Ascending aorta (tissue), 2 donors: ENCODE measurements around the gene AGBL3. TPM values are rescaled to one million over a fixed set of nuclear protein-coding genes. Genes with fewer than 3 reads are reported as not detected.

Experiments
- DNase-seq, 2 donors: peaks; one replicate each; pipeline ENCODE4 v3.0.0-alpha.2; 2019; ENCODE audit warnings: low spot score in 2 of 2
- H3K27ac ChIP-seq, 2 donors: fragments of 200-600 bp; sonication (generic); one replicate each; pipeline ENCODE4 v1.5.1; 2016 to 2017; ENCODE audit warnings: mild to moderate bottlenecking in 1 of 2
- H3K27me3 ChIP-seq: fragments of 200-600 bp; sonication (generic); one replicate; pipeline ENCODE4 v1.5.1; 2017
- H3K36me3 ChIP-seq, 2 donors: fragments of 200-600 bp; sonication (generic); one replicate each; pipeline ENCODE4 v1.5.1; 2016
- H3K4me1 ChIP-seq, 2 donors: fragments of 200-600 bp; sonication (generic); one replicate each; pipeline ENCODE4 v1.5.1; 2016 to 2017; ENCODE audit warnings: mild to moderate bottlenecking in 1 of 2
- H3K4me3 ChIP-seq, 2 donors: fragments of 200-600 bp; sonication (generic); one replicate each; pipeline ENCODE4 v1.5.1; 2016 to 2017; ENCODE audit warnings: mild to moderate bottlenecking in 1 of 2
- H3K9me3 ChIP-seq, 2 donors: fragments of 200-600 bp; sonication (generic); one replicate each; pipeline ENCODE4 v1.5.1; 2016
- CTCF ChIP-seq, 3 experiments: fragments of 200-600 bp in 2 of 3; fragments of 450-650 bp in 1 of 3; sonication (generic) in 2 of 3; IDR thresholded peaks; one replicate each; pipeline ENCODE4 v1.5.1; 2016 to 2019; ENCODE audit warnings: antibody characterized with exemption in 3 of 3, mild to moderate bottlenecking in 1 of 3, moderate library complexity in 1 of 3
- intact Hi-C: fragments of 100-400 bp; cut with DNase I; formaldehyde crosslinking; loops from one replicate; pipeline ENCODE4 v1.15.1; 2023
- total RNA-seq: library from RNA; depleted of rRNA; stranded (reverse); fragments of >200 nt; gene quantifications from one replicate; pipeline ENCODE4 v1.1.0, GENCODE V29; 2016

Gene AGBL3
- total RNA-seq, 1 donor from 2014 or later, result 2.8 TPM

GRCh38 chr7:135074096-135074495 is 87.8 kb downstream of the AGBL3 start:
- Histone ChIP-seq H3K27me3 (no peaks in the 10 kb centered on the region), H3K36me3 (no peaks in the 10 kb centered on the region), H3K4me1 (no peaks in the 10 kb centered on the region), H3K4me3 (no peak overlapping the region), H3K9me3 (no peaks in the 10 kb centered on the region), H3K27ac (no peak overlapping the region)
- intact Hi-C loops, result no loop called here
- TF ChIP-seq CTCF (IDR thresholded peaks at IDR 0.05), result no peak
- no peak for DNase-seq

- Histone ChIP-seq H3K4me1 (no peaks in the 10 kb centered on the region), H3K9me3 (no peaks in the 10 kb centered on the region), H3K36me3 (no peaks in the 10 kb centered on the region), H3K27me3 (no peaks in the 10 kb centered on the region), H3K27ac (no peak overlapping the region), H3K4me3 (no peak overlapping the region)
- TF ChIP-seq CTCF (IDR thresholded peaks at IDR 0.05), result no peak
- intact Hi-C loops, result no loop called here
- no peak for DNase-seq
Measured at GRCh38 chr7:135074531-135074930, 88.2 kb downstream of the AGBL3 start.

- Histone ChIP-seq H3K9me3 (no peaks in the 10 kb centered on the region), H3K36me3 (no peaks in the 10 kb centered on the region), H3K27ac (no peak overlapping the region), H3K4me3 (no peak overlapping the region), H3K4me1 (no peaks in the 10 kb centered on the region), H3K27me3 (no peaks in the 10 kb centered on the region)
- DNase-seq, result no peak
- no peak for TF ChIP-seq CTCF (IDR thresholded peaks at IDR 0.05)
- intact Hi-C loops, result no loop called here
Measured at GRCh38 chr7:135075716-135076115, 89.4 kb downstream of the AGBL3 start.

GRCh38 chr7:135076882-135077281 is 90.6 kb downstream of the AGBL3 start:
- no peaks in the 10 kb centered on the region for H3K27me3 ChIP-seq
- H3K27ac ChIP-seq, result no peak overlapping the region
- no peaks in the 10 kb centered on the region for H3K9me3 ChIP-seq
- intact Hi-C loops, result no loop called here
- no peak for DNase-seq
- no peak overlapping the region for H3K4me3 ChIP-seq
- no peaks in the 10 kb centered on the region for H3K4me1 ChIP-seq
- no peak for TF ChIP-seq CTCF (IDR thresholded peaks at IDR 0.05)
- no peaks in the 10 kb centered on the region for H3K36me3 ChIP-seq

GRCh38 chr7:135077642-135078041 is 91.3 kb downstream of the AGBL3 start:
- Histone ChIP-seq H3K36me3 (no peaks in the 10 kb centered on the region), H3K27ac (no peak overlapping the region), H3K4me3 (no peak overlapping the region), H3K27me3 (no peaks in the 10 kb centered on the region), H3K4me1 (no peaks in the 10 kb centered on the region), H3K9me3 (no peaks in the 10 kb centered on the region)
- intact Hi-C loops, result no loop called here
- TF ChIP-seq CTCF (IDR thresholded peaks at IDR 0.05), result no peak
- no peak for DNase-seq

- TF ChIP-seq CTCF (IDR thresholded peaks at IDR 0.05), result no peak
- Histone ChIP-seq H3K4me3 (no peak overlapping the region), H3K4me1 (no peaks in the 10 kb centered on the region), H3K27ac (no peak overlapping the region), H3K27me3 (no peaks in the 10 kb centered on the region), H3K9me3 (no peaks in the 10 kb centered on the region), H3K36me3 (no peaks in the 10 kb centered on the region)
- intact Hi-C loops, result no loop called here
- no peak for DNase-seq
Measured at GRCh38 chr7:135078051-135078450, 91.7 kb downstream of the AGBL3 start.
